Measurements from ENCODE around the gene ORM2. TPM values are rescaled to one million over a fixed set of nuclear protein-coding genes. Genes with fewer than 3 reads are reported as not detected.

The ORM2 gene
- polyA plus RNA-seq, 1 of the 3 experiments (the other 2 are of a cell fraction), result not detected

DNA sequence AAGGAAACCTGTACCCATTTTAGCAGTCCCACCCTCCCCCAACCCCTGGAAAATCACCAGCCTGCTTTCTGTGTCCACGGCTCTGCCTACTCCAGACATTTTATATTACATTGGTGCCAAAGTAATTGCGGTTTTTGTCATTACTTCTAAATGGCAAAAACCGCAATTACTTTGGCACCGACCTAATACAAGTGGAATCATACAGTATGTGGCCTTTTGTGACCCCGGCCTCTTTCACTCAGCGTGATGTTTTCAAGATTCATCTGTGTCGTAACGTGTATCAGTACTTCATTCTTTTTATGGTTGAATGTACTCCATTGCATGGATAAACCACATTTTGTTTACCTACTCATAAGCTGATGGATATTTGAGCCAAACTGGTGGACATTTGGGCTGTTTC is 16.5 kb upstream of the ORM2 start:
- peaks cover 0 to 3% of the 10 kb centered on the region in 2 experiments for H3K36me3 ChIP-seq (replicated peaks in 1 of 2; ENCODE audit: control insufficient read depth in 1 of 2, insufficient read depth in 2 of 2, low read length in 1 of 2)
- H3K9ac ChIP-seq, result no peak overlapping the region
- no peak for DNase-seq
- no peak overlapping the region for H3K27ac ChIP-seq (ENCODE audit: low read depth in 2 of 2, low read length in 1 of 2)
- no peak overlapping the region for H3K4me3 ChIP-seq (ENCODE audit: low read depth in 2 of 2, low read length in 1 of 2)
- H3K9me3 ChIP-seq, result no peaks in the 10 kb centered on the region
- H3F3A ChIP-seq (replicated peaks; ENCODE audit: insufficient read depth), result no peaks in the 10 kb centered on the region
- no peak overlapping the region for H2AFZ ChIP-seq (ENCODE audit: low read depth)
- no peaks in the 10 kb centered on the region for H3K27me3 ChIP-seq (ENCODE audit: insufficient read depth)
- no peaks in the 10 kb centered on the region for H3K4me1 ChIP-seq (ENCODE audit: control insufficient read depth in 1 of 2, insufficient read depth in 2 of 2, low read depth in 1 of 2, low read length in 1 of 2)
- WGBS (ENCODE audit: low lambda C conversion rate), result 91% methylated on average over 8 of the region's 8 CpGs
- H3K9me2 ChIP-seq, result no peaks in the 10 kb centered on the region
- no peaks in the 10 kb centered on the region for H3K79me2 ChIP-seq (ENCODE audit: insufficient read depth)
- H3K4me2 ChIP-seq, result no peak overlapping the region
- CTCF ChIA-PET, result interaction anchor here (1.9 to 2.3 kb wide), 3 partner anchors 22 to 230 kb away, joined by 8 to 15 read pairs (median 10); no protein-coding TSS in a partner anchor
- TF ChIP-seq, protein P1, sequence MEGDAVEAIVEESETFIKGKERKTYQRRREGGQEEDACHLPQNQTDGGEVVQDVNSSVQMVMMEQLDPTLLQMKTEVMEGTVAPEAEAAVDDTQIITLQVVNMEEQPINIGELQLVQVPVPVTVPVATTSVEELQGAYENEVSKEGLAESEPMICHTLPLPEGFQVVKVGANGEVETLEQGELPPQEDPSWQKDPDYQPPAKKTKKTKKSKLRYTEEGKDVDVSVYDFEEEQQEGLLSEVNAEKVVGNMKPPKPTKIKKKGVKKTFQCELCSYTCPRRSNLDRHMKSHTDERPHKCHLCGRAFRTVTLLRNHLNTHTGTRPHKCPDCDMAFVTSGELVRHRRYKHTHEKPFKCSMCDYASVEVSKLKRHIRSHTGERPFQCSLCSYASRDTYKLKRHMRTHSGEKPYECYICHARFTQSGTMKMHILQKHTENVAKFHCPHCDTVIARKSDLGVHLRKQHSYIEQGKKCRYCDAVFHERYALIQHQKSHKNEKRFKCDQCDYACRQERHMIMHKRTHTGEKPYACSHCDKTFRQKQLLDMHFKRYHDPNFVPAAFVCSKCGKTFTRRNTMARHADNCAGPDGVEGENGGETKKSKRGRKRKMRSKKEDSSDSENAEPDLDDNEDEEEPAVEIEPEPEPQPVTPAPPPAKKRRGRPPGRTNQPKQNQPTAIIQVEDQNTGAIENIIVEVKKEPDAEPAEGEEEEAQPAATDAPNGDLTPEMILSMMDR (IDR thresholded peaks at IDR 0.05), result no peak
- TF ChIP-seq GABPA (IDR thresholded peaks at IDR 0.05; ENCODE audit: low read depth) (no peak), EP300 (IDR thresholded peaks at IDR 0.05; ENCODE audit: borderline replicate concordance in 1 of 2, low read depth in 1 of 2, low read length in 1 of 2) (no peak), TEAD4 (IDR thresholded peaks at IDR 0.05; ENCODE audit: borderline replicate concordance, insufficient read depth) (no peak), NFIC (IDR thresholded peaks at IDR 0.05; ENCODE audit: borderline replicate concordance) (no peak), ELF1 (IDR thresholded peaks at IDR 0.05) (no peak), RXRA (IDR thresholded peaks at IDR 0.05; ENCODE audit: borderline replicate concordance, low read depth) (no peak), MXI1 (IDR thresholded peaks at IDR 0.05; ENCODE audit: low read depth, low read length) (no peak), RFX5 (IDR thresholded peaks at IDR 0.05; ENCODE audit: low read length) (no peak), FOSL2 (IDR thresholded peaks at IDR 0.05; ENCODE audit: borderline replicate concordance, low read depth) (no peak), RCOR1 (IDR thresholded peaks at IDR 0.05; ENCODE audit: low read length) (no peak), FOXM1 (IDR thresholded peaks at IDR 0.05; ENCODE audit: low read depth) (no peak), GATA2 (CRISPR knock-in tag; IDR thresholded peaks at IDR 0.05) (no peak)
- TF ChIP-seq, protein P2, sequence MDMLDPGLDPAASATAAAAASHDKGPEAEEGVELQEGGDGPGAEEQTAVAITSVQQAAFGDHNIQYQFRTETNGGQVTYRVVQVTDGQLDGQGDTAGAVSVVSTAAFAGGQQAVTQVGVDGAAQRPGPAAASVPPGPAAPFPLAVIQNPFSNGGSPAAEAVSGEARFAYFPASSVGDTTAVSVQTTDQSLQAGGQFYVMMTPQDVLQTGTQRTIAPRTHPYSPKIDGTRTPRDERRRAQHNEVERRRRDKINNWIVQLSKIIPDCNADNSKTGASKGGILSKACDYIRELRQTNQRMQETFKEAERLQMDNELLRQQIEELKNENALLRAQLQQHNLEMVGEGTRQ (IDR thresholded peaks at IDR 0.05; ENCODE audit: borderline replicate concordance, low read depth, low read length), result no peak
- no peaks in the 10 kb centered on the region for H4K20me1 ChIP-seq (ENCODE audit: insufficient read depth)
- POLR2A ChIA-PET, result no interaction called here

DNA sequence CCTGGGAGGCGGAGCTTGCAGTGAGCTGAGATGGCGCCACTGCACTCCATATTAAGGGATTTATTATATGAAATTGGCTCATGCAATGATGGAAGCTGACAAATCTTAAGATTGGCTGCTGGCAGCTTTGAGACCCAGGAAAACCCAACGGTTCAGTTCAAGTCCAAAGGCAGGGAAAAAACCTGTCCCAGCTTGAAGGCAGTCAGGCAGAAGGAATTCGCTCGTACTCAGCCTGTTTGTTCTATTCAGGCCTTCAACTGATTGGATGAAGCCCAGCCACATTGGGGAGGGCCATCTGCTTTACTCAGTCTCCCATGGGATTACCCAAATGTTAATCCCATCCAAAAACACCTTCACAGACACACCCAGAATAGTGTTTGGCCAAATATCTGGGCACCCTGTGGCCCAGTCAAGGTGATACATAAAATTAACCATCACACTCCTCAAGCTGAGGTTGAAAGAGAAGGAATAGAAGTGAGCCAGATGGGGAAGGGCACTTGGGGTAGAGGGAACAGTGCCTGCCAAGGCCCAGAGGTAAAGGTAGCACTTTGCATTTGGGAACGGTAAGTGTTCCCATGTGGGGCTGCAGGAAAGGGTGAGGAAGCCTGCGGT is 15.3 kb upstream of the ORM2 start:
- 93% methylated on average over 7 of the region's 7 CpGs for WGBS (ENCODE audit: low lambda C conversion rate)
- no peaks in the 10 kb centered on the region for H3K9me3 ChIP-seq
- no peak overlapping the region for H3K4me2 ChIP-seq
- DNase-seq, result no peak
- peaks cover 0 to 3% of the 10 kb centered on the region in 2 experiments; a peak in 1 of 4 replicates for H3K4me1 ChIP-seq (ENCODE audit: control insufficient read depth in 1 of 2, insufficient read depth in 2 of 2, low read depth in 1 of 2, low read length in 1 of 2)
- CTCF ChIA-PET, result interaction anchor here (0.8 to 2.3 kb wide), 5 partner anchors 24 to 231 kb away, joined by 3 to 15 read pairs (median 8); no protein-coding TSS in a partner anchor
- H3K27ac ChIP-seq (ENCODE audit: low read depth in 2 of 2, low read length in 1 of 2), result no peak overlapping the region
- no peak overlapping the region for H3K4me3 ChIP-seq (ENCODE audit: low read depth in 2 of 2, low read length in 1 of 2)
- no peak for TF ChIP-seq NFIC (IDR thresholded peaks at IDR 0.05; ENCODE audit: borderline replicate concordance)
- H3K9ac ChIP-seq, result no peak overlapping the region
- no peaks in the 10 kb centered on the region for H3K27me3 ChIP-seq (ENCODE audit: insufficient read depth)
- H4K20me1 ChIP-seq (ENCODE audit: insufficient read depth), result no peaks in the 10 kb centered on the region
- H3K9me2 ChIP-seq, result no peaks in the 10 kb centered on the region
- H3K36me3 ChIP-seq (replicated peaks in 1 of 2; ENCODE audit: control insufficient read depth in 1 of 2, insufficient read depth in 2 of 2, low read length in 1 of 2), result peaks cover 0 to 3% of the 10 kb centered on the region in 2 experiments
- H3K79me2 ChIP-seq (ENCODE audit: insufficient read depth), result no peaks in the 10 kb centered on the region
- POLR2A ChIA-PET, result no interaction called here
- no peaks in the 10 kb centered on the region for H3F3A ChIP-seq (replicated peaks; ENCODE audit: insufficient read depth)
- no peak overlapping the region for H2AFZ ChIP-seq (ENCODE audit: low read depth)

All from SK-N-SH (cell line).